ENCODE measurements around the gene RTN4R. TPM values are rescaled to one million over a fixed set of nuclear protein-coding genes. Genes with fewer than 3 reads are reported as not detected.

RTN4R gene
- total RNA-seq, 1 donor from 2014 or later, result 10.5 TPM

MicroRNA genes within 50 kb of the gene (microRNA counts, 767-probe panel; counts per million panel counts)
- microRNA hsa-miR-1286, result not detected

Small RNAs within 50 kb of the gene (microRNA-seq; reads per million reads assigned to microRNA genes)
- not detected for gene MIR1286

Other genes with a start within 250 kb of the RTN4R start
- 39.0 and 43.4 TPM in 2 replicates for gene TANGO2, start 247.2 kb downstream of the RTN4R start, total RNA-seq
- 21.1 and 22.4 TPM in 2 replicates for gene DGCR8, start 188.1 kb downstream of the RTN4R start, total RNA-seq
- gene RANBP1, start 152.2 kb downstream of the RTN4R start, total RNA-seq, result 214 and 239 TPM in 2 replicates
- gene TRMT2A, start 151.1 kb downstream of the RTN4R start, total RNA-seq, result 62.7 and 79.7 TPM in 2 replicates
- 13.7 and 15.6 TPM in 2 replicates for gene ZDHHC8, start 136.5 kb downstream of the RTN4R start, total RNA-seq
- 0.40 and 2.2 TPM in 2 replicates for gene CCDC188, start 117.3 kb downstream of the RTN4R start, total RNA-seq
- gene DGCR6L, start 51.7 kb upstream of the RTN4R start, total RNA-seq, result 55.7 and 72.8 TPM in 2 replicates
- gene ZNF74, start 125.8 kb upstream of the RTN4R start, total RNA-seq, result 18.4 and 19.9 TPM in 2 replicates
- gene SCARF2, start 169.5 kb upstream of the RTN4R start, total RNA-seq, result 4.8 and 7.9 TPM in 2 replicates
- gene KLHL22, start 227.5 kb upstream of the RTN4R start, total RNA-seq, result 31.5 and 46.3 TPM in 2 replicates
- 29.7 and 41.7 TPM in 2 replicates for gene MED15, start 239.3 kb upstream of the RTN4R start, total RNA-seq

Measured in myocyte (in vitro differentiated cells).